ENCODE data around the gene NPIPA5.
"Not testable (repeated sequence)": the region's sequence is repeated elsewhere in the genome, so short reads cannot be mapped to it uniquely, and the experiment has no call there.

The NPIPA5 gene

DNA sequence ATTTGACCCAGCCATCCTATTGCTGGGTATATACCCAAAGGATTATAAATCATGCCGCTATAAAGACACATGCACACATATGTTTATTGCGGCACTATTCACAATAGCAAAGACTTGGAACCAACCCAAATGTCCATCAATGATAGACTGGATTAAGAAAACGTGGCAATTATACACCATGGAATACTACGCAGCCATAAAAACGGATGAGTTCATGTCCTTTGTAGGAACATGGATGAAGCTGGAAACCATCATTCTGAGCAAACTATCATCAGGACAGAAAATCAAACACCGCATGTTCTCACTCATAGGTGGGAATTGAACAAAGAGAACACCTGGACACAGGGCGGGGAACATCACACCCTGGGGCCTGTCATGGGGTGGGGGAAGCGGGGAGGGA, 14.9 kb upstream of the NPIPA5 start:
- DNase-seq (ENCODE audit: low read depth in 3 of 3): not testable (repeated sequence)

DNA sequence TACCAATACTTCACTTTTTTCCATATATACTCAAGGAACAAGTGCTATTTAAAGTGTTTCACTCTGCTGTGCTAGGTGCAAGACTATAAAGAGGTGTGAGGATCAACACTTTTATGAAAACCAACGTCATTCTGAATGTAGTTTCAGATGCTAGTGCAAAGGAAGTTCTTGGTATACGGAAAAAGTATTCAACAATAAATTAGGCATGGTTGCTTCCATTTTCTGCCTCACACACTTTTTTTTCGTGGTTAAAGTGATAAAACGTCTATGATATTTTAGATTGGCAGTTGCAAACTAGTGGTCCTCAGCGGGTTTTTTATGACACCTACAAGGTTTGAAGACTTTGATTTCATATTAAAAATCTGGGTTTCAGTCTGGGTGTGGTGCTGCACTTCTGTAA, 11.8 kb upstream of the NPIPA5 start:
- not testable (repeated sequence) for DNase-seq (ENCODE audit: low read depth in 3 of 3)

DNA sequence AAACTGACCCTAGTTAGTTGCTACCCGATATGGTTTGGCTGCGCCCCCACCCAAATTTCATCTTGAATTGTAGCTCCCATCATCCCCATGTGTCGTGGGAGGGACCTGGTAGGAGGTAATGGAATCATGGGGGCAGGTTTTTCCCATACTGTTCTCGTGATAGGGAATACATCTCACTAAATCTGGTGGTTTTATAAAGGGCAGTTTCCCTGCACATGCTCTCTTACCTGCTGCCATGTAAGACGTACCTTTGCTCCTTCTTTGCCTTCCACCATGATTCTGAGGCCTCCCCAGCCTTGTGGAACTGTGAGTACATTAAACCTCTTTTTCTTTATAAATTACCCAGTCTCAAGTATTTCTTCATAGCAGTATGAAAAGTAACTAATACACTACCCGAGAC, 10.0 kb upstream of the NPIPA5 start:
- not testable (repeated sequence) for DNase-seq (ENCODE audit: low read depth in 3 of 3)

DNA sequence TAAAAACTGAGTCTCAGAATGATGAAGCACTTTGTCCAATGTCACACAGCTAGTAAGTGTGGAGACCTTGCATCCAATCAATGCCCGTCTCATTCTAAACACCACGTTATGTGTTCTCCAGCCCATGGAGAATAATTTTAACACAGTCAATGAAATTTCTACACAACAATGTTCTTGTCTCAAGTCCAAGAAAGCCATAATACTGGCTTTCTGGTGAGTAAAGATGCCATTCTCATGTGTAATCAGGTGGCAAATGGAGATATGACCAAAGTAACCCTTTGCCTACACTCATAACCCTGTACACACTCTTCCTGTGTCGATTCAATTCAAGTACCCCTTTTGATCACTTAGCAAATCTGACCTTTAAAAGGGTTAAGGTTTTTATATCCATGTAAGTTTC, 4.7 kb upstream of the NPIPA5 start:
- not testable (repeated sequence) for DNase-seq (ENCODE audit: low read depth in 3 of 3)

DNA sequence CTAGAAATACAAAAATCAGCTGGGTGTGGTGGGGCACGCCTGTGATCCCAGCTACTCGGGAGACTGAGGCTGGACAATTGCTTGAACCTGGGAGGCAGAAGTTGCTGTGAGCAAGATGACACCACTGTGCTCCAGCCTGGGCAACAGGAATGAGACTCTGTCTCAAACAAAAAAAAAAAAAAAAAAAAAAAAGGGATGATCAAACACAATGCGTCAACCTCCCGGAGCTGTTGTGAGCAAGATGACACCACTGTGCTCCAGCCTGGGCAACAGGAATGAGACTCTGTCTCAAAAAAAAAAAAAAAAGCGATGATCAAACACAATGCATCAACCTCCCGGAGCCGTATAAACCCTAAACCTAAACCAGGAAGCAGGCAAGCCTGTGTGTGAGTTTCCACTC, 20.6 kb downstream of the NPIPA5 start:
- DNase-seq (ENCODE audit: low read depth in 3 of 3): not testable (repeated sequence)

DNA sequence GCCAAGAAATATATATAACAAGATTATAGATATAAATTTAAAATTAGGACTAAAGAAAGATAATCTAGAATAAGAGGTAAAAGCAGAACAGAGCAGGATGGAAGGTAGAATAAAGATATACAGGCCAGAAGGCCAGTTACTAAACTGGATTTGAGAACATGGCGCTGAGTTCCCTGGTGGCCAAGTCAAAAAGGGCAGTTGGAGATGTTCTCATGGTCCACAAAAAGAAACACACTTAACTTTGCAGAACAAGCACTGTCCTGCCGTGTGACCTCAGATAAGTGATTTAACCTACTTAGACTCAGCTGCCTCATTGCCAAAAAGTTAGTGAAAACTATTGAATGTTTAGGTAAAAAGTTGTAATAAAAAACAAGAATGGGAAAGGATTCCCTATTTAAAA, 23.2 kb downstream of the NPIPA5 start:
- not testable (repeated sequence) for DNase-seq (ENCODE audit: low read depth in 3 of 3)

DNA sequence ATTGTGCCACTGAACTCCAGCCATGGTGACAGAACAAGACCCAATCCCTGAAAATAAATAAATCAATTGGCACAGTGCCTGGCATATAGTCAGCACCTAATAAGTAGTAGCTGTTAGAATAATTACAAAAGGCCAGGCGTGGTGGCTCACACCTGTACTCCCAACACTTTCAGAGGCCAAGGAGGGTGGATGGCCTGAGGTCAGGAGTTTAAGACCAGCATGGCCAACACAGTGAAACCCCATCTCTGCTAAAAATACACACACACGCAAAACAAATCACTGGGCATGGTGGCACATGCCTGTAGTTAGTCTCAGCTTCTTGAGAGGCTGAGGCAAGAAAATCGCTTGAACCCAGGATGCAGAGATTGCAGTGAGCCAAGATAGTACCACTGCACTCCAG, 25.2 kb downstream of the NPIPA5 start:
- DNase-seq (ENCODE audit: low read depth in 3 of 3): not testable (repeated sequence)

DNA sequence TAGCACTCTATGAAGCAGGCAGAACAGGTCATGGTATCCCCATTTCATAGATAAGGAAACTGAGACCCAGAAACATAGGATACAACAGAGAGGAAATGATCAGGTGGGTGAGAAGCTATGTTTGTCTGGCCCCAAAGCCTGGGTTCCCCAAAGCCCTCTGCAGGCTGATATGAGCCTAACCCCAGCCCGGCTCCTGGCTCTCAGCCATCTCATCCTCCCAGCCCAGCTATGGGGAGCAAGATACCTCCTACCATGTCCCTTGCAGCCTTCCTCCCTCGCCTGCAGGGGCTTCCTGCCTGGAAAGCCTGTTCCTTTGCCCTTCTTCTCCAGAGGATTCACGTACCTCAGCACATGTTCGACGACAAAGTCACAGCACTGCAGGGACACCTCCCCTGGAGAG, 26.3 kb downstream of the NPIPA5 start:
- not testable (repeated sequence) for DNase-seq (ENCODE audit: low read depth in 3 of 3)

DNA sequence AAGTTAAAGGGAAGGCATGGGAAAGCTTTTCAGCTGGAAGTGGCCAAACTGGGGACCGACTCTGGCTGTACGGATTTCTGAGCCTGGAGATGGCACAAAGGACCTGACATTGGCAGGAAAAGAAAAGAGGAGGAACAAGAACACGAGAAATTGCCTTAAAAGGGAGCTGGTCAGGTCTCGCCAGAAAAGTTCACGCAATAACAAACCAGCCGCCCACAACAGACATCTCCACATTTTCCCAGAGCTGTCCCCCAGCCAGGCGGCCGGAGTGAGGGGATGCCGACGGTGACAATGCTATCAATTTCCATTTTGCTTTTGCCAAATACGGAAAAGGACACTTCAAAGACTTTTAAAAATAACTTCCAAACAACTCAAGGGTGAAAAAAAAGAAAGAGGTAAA, 26.8 kb downstream of the NPIPA5 start:
- DNase-seq (ENCODE audit: low read depth in 3 of 3): not testable (repeated sequence)

DNA sequence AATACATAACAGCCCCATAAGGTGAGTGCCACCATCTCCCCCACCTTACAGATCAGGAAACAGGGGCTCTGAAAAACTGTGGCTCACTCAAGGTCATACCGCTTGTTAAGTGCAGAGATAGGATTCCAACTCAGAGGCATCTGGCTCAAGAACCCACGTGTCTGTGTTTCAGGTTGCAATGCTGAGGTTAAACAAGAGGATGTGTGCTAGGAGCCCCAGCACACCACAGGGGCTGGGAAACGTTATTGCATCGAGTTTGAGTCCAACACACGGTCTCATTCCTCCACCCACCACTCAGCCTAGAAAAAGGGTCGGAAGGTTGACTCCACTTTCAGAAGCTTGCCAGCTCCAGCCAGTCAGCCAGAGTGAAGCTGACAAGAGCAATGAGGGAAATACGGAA, 29.4 kb downstream of the NPIPA5 start:
- not testable (repeated sequence) for DNase-seq (ENCODE audit: low read depth in 3 of 3)

DNA sequence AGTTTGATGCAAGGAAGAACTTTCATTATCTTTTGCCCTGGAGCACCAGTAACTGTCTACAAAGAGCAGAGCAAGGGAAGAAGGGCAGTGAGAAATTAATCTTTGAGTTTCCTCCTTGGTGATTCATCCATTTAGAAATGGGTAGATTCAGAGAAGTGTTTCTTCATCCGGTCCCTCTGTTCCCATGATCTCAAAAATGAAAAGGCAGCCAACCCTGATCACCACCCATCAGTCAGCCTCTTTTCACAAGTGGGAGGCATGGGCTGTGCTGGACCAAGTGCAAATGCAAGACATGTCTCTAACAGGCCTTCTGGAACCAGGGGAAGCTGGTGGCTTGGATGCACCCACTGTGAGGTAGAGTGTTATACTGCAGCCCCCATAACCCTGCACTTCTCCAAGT, 35.8 kb downstream of the NPIPA5 start:
- DNase-seq (ENCODE audit: low read depth in 3 of 3): not testable (repeated sequence)

DNA sequence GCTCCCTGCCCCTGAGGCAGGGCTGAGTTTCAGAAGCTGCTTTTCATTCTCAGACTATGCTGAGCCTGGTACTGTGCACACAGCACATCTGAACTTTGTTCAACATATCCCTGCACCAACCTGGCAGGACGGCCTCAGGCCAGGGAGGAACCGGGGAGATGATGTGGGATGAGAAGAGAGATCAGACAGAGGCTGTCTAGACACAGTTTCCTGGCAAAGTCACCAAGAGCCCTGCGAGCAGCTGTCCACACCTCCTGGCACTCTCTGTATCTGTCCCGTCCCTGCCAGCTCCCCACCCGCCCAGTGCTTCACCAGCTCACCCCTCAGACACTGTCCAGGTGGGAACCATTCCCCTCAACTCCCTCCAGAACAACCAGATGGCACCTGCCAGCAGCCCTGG, 39.1 kb downstream of the NPIPA5 start:
- DNase-seq (ENCODE audit: low read depth in 3 of 3): not testable (repeated sequence)

DNA sequence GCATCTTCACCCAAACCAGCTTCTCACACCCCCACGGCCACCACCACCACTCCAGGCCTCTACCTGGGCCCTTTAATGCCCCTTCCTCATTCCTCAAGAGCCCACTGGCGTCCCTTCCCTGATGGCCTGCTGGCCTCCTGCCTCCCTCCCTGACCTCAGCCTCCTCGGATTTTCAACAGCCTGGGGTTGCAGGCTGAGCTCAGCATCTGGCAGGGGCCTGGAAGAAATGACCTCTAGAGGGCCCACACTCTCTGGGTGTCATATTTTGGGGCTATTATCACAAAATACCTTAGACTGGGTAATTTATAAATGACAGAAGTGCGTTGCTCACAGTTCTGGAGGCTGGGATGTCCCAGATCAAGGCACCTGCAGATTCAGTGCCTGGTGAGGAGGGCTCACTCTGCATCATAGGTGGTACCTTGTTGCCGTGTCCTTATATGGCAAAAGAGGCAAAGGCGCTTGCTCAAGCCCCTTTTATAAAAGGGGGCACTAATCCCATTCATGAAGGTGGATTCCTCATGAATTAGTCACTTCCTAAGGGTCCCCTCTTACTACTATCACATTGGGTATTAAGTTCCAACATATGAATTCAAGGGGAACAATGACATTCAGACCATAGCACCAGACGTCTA, 40.0 kb downstream of the NPIPA5 start:
- not testable (repeated sequence) for DNase-seq (ENCODE audit: low read depth in 3 of 3)

DNA sequence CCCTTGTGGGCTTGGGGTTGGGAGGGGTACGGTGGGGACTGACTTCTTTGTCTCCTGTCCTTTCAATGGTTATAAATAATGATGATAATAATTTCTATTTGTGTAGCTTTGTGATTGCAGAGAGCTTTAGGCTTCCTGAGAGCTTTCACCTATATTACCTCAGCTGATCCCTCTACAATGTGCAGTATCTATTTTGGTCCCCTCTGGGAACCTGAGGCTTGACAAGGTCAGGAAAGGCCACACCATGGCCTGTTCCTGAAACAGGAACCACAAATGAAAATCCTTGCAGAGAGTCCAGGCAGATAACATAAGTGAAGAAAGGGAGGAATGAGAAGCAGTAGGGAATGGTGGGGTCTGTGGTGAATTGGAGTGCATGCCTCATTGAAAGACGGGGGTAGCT, 42.5 kb downstream of the NPIPA5 start:
- not testable (repeated sequence) for DNase-seq (ENCODE audit: low read depth in 3 of 3)

DNA sequence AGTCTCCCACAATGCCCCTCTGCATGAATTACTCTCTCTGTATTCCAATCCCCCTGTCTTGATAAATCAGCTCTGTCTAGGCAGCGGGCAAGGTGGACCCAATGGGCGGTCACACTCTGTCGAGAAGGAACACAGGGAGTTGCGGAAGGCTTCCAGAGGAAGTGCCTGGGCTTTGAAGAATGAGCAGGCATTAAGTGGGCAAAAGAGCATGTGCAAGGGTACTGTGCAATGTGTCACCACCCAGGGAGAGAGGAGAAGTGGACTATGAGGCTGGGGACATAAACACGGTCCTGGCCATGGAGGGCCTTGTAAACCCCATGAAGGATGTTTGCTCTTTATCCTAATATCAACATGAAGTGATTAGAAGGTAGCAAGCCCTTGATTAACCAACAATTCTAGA, 44.1 kb downstream of the NPIPA5 start:
- not testable (repeated sequence) for DNase-seq (ENCODE audit: low read depth in 3 of 3)

DNA sequence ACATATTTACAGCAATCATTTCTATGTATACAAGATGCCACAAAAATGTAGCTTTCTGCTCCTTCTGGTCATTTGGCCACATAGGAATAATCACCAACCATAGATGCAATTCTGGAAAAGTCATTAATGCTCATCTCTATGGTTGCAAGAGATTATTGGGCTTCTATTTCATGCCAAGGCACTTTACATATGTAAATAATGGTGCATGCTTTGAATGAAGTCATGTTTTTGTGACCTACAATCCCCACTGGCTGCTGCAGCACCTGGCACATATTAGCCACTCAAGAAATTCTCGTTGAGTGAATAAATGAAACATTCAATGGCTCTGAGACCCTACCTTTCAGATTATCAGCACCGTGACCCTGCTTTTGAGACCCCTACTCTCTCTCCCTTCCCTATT, 47.1 kb downstream of the NPIPA5 start:
- not testable (repeated sequence) for DNase-seq (ENCODE audit: low read depth in 3 of 3)

DNA sequence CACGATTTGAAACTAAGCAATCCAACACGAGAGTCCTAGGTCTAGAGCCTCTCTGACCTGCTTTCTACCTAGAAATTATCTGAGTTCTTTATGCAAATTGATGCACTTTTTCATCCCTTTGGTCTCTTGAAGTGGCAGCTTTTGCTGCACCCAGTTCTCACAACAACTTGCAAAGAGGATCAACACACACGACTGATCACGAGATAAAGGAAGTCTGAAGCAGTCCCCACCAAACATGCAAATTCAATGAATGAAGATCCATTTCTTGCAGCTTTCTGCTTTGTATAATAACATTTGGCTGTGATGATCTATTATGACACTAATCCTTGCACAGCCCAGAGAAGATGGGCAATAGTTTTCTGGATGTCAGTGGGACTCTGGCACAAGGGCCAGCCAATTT, 53.1 kb downstream of the NPIPA5 start:
- not testable (repeated sequence) for DNase-seq (ENCODE audit: low read depth in 3 of 3)

DNA sequence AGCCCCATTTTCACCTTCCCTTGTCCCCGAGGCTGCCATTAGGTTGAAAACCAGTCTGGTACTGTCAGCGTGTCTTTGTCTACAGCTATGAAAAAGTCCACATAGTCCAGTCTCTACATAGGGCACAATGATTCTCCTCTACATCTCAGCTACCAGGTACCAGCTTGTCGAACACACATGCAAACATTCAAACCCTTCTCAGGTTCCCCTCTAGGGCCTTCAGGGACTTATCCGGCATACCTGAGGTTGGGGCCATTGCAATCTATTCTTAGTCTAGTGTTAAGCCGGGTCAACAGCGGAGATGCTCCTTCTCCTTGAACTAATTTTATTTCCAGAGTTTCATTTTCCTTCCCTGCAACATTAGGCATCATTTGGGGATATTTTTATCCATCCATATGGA, 54.7 kb downstream of the NPIPA5 start:
- DNase-seq (ENCODE audit: low read depth in 3 of 3): not testable (repeated sequence)

DNA sequence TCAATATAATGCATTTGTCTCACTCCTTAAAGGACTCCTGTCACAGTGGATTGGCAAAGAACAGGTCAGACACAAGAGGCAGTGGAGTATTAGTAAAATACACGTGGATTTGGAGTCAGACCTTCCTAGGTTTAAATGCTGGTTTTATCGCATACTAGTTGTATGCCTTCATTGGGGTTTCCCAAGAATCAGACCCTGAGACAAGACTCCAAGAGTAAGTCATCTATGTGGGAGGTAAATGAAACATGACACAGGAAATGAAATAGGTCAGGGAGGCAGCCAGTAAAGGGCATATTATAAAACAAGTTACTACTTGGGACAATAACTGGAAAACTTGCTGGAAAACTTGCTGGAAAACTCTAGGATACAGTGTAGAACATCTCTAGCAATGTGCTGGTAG, 56.9 kb downstream of the NPIPA5 start:
- DNase-seq (ENCODE audit: low read depth in 3 of 3): not testable (repeated sequence)

DNA sequence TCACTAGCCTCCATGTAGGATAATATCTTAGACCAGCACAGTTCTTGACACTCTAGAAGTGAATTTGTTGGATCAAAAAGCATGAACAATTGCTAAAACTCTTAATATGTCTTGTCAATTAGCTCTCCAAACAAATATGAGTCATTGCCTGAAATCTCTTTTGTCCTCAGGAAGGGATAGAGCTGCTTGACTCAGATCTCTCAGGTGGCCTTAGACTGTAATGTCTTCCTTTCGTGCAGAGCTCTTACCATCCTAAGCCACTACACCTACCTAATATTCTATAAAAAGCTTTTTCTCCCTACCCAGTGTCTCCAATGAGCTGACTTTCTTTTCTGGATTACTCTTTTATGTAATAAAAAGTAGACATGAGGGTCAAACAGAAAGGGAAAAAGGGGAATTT, 63.5 kb downstream of the NPIPA5 start:
- not testable (repeated sequence) for DNase-seq (ENCODE audit: low read depth in 3 of 3)

Measured in stimulated activated CD4-positive, alpha-beta T cell treated with anti-CD3 and anti-CD28 coated beads, TNF-alpha, amount 100 ng/mL, for 24 hours (primary cell).